Measurements from ENCODE around the gene OPCML.

Gene OPCML

GRCh38 chr11:133206313-133207005 is 325.8 kb downstream of the OPCML start:
- TF ChIP-seq CTCF (IDR thresholded peaks at IDR 0.05; ENCODE audit: low read depth, low read length), result no peak
- H3K4me3 ChIP-seq (ENCODE audit: low read depth, low read length), result no peak overlapping the region
- no peaks in the 10 kb centered on the region for H3K9me3 ChIP-seq (ENCODE audit: severe bottlenecking)
- no peaks in the 10 kb centered on the region for H3K27me3 ChIP-seq (ENCODE audit: insufficient read depth, low read depth, severe bottlenecking)
- no peak overlapping the region for H3K27ac ChIP-seq
- H3K36me3 ChIP-seq, result no peaks in the 10 kb centered on the region
- DNase-seq, result no peak

GRCh38 chr11:133204158-133204557 is 328.1 kb downstream of the OPCML start:
- Histone ChIP-seq H3K36me3 (no peaks in the 10 kb centered on the region), H3K27me3 (ENCODE audit: insufficient read depth, low read depth, severe bottlenecking) (no peaks in the 10 kb centered on the region), H3K4me3 (ENCODE audit: low read depth, low read length) (no peak overlapping the region), H3K9me3 (ENCODE audit: severe bottlenecking) (no peaks in the 10 kb centered on the region), H3K27ac (no peak overlapping the region)
- no peak for DNase-seq
- TF ChIP-seq CTCF (IDR thresholded peaks at IDR 0.05; ENCODE audit: low read depth, low read length), result no peak

GRCh38 chr11:133202816-133203215 is 329.5 kb downstream of the OPCML start:
- H3K27ac ChIP-seq, result no peak overlapping the region
- no peak for TF ChIP-seq CTCF (IDR thresholded peaks at IDR 0.05; ENCODE audit: low read depth, low read length)
- no peaks in the 10 kb centered on the region for H3K9me3 ChIP-seq (ENCODE audit: severe bottlenecking)
- H3K4me3 ChIP-seq (ENCODE audit: low read depth, low read length), result no peak overlapping the region
- H3K36me3 ChIP-seq, result no peaks in the 10 kb centered on the region
- DNase-seq, result no peak
- H3K27me3 ChIP-seq (ENCODE audit: insufficient read depth, low read depth, severe bottlenecking), result no peaks in the 10 kb centered on the region

GRCh38 chr11:133198438-133198837 is 333.9 kb downstream of the OPCML start:
- DNase-seq, result no peak
- TF ChIP-seq CTCF (IDR thresholded peaks at IDR 0.05; ENCODE audit: low read depth, low read length), result no peak
- H3K36me3 ChIP-seq, result no peaks in the 10 kb centered on the region

GRCh38 chr11:133197425-133197824 is 334.9 kb downstream of the OPCML start:
- TF ChIP-seq CTCF (IDR thresholded peaks at IDR 0.05; ENCODE audit: low read depth, low read length), result no peak
- Histone ChIP-seq H3K27me3 (ENCODE audit: insufficient read depth, low read depth, severe bottlenecking) (peaks cover 9% of the 10 kb centered on the region), H3K4me3 (ENCODE audit: low read depth, low read length) (no peak overlapping the region), H3K27ac (no peak overlapping the region), H3K9me3 (ENCODE audit: severe bottlenecking) (no peaks in the 10 kb centered on the region), H3K36me3 (no peaks in the 10 kb centered on the region)
- DNase-seq, result no peak

More at GRCh38 chr11:133198438-133198837, 333.9 kb downstream of the OPCML start:
- Histone ChIP-seq H3K9me3 (ENCODE audit: severe bottlenecking) (no peaks in the 10 kb centered on the region), H3K4me3 (ENCODE audit: low read depth, low read length) (no peak overlapping the region), H3K27ac (no peak overlapping the region), H3K27me3 (ENCODE audit: insufficient read depth, low read depth, severe bottlenecking) (peaks cover 9% of the 10 kb centered on the region)

- no peak for DNase-seq
- peaks cover 11% of the 10 kb centered on the region for H3K27me3 ChIP-seq (ENCODE audit: insufficient read depth, low read depth, severe bottlenecking)
- H3K27ac ChIP-seq, result no peak overlapping the region
- no peak for TF ChIP-seq CTCF (IDR thresholded peaks at IDR 0.05; ENCODE audit: low read depth, low read length)
- H3K4me3 ChIP-seq (ENCODE audit: low read depth, low read length), result no peak overlapping the region
- no peaks in the 10 kb centered on the region for H3K36me3 ChIP-seq
- no peaks in the 10 kb centered on the region for H3K9me3 ChIP-seq (ENCODE audit: severe bottlenecking)
These were observed 340.4 kb downstream of the OPCML start for GRCh38 chr11:133191931-133192330.

All from WERI-Rb-1 (cell line).